HG02610 (cell line): ENCODE results near the gene TANK.
"Not testable (repeated sequence)": the region's sequence is repeated elsewhere in the genome, so short reads cannot be mapped to it uniquely, and the experiment has no call there.

Source experiments
- ATAC-seq: cut with Tn5 transposase; IDR thresholded peaks from one replicate; pipeline ENCODE4 v1.9.1; 2021; ENCODE audit warnings: mild to moderate bottlenecking, moderate library complexity; ENCODE audit not compliant: unreplicated experiment

TANK gene

DNA sequence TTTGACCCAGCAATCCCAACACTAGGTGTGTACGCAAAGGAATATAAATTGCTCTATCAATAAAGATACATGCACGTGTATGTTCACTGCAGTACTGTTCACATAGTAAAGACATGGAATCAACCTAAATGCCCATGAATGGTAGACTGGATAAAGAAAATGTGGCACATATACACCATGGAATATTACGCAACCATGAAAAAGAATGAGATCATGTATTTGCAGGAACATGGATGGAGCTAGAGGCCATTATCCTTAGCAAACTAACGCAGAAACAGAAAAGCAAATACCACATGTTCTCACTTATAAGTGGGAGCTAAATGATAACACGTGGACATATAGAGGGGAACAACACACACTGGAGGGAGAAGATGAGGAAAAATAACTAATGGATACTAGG is 27.8 kb upstream of the TANK start:
- ATAC-seq: not testable (repeated sequence)

DNA sequence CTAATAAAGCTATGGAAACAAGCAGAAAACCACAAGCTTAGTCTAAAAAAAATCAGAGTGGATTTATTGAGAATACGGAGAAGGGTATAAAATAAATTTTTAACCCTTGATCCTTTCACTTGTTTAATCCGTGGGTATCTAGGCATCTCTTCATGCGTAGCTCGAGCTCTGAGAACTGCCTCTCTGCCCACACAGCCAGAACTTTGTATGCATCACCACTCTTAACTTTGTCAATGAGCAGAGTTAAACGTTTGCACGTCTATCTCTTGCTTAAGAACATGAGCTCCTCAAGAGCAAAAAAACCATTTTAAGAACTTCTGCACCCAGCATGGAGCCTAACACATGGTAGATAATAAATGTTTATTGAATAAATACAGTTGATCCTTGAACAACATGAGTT is 26.9 kb upstream of the TANK start:
- ATAC-seq: no peak

DNA sequence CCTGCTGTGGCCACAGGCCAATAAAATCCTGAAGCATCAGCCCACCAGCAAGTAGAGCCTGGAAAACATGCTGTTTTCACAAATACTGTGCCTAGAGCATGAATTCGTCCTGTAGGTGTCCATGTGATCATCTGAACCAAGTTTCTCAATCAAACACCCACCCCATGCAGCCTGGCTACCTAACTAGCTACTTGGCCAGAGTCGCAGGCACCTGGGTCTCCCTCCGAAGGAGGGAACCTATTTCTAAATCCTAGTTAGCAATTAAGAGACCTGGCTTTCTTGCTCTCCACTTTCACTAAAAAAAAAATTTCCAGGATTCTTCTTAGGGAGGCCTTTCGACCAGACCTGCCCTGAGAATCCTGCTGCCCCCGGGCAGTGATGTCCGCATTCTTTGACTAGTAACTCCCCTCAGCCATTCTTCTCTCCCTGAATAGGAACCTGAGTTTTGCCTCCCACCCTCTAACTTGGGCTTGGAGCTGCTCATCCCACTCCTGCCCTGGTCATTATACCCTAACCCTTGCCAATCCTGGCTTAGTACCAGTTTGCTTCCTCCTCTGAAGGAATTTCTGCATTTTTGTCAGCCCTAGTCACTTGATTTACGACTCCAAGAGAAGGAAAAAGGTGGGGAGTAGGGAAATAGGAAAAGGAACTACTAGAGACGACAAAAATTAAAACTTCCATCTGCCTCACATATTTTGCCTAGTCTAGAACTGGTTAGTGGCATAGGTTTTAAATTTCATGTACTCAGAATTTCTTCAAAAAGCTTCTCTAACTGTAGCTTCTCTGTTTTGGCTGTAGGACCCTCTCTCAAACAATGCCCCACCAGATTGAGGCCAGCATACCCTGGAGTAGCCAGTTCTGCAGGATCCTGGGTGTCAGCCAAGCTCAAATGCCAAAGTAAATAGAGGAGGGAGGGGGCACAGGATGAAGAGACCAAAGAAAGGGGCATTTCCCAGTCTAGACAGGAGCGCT is 25.4 kb upstream of the TANK start:
- no peak for ATAC-seq

DNA sequence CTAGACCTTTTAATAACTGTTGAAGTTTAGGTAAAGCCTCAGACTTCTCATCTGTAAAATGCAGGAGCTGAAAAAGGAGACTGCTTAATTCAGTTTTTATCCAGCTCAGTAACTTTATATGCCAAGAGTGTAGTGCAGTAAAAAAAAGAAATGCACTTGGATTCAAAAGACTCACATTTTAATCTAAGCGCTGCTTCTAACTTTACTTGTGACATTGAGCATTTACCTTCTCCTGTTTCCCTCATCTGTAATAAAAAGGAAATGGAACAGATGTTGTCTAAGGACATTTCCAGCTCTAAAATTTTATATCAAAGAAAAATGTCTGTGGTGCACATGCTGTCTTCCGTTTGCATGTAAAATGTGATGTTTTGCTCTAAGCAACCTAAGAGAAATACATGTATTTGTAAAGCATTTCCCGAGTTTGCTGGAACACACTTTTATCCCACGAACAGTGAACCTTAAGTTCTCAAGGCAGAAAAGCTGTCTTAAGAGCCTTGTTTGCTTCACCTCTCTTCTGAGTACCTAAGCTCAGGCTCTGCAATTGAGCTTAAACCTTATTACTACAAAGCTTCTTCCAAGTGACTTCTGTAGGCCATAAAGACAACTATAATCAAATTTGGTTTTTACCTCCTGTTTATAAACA is 24.2 kb upstream of the TANK start:
- no peak for ATAC-seq

DNA sequence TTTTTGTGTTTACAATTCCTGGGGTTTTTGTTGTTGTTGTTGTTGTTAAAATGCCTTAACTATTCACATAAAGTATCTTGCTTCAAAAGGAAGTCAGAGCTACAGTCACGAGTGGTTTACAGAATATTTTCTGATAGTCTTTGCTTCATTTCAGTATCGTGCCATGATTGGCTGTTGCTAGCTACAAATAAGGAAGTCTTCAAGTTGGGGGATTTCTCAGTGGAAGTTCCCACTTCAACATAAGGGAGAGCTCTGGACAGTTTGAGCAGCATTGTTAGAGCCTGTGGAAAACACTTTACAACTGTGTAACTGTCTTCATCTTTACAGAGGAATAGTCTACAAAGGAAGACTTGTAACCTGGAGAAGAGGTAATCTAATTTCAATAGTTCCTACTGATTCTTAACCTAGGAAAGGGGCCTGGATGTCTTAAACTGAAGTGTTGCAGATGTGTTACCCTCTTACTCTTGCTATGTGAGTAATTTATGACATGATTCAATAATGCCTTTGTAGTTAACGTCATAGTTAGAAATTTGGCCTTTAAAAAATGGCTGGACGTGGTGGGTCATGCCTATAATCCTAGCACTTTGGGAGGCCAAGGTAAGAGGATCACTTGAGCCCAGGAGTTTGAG is 23.4 kb upstream of the TANK start:
- peak; percentile 89 for ATAC-seq

DNA sequence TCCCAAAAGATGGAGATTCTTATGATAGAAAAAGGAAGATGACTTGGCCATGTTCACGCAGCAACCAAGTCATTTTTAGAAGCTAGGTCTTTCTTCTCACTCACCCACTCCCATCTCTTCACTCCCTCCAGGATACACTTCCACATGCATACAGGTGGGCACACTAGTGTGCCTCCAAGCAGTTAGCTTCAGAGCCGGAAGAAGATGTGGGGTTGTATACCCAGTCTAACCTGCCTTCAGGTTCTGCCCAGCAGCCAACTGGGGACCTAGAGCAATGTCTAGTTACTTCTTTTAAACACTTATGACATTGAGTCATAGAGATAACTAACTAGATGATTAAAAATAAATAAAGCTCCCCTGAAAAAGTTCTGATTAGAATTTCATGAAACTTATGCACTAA is 21.8 kb upstream of the TANK start:
- peak; percentile 16 for ATAC-seq

DNA sequence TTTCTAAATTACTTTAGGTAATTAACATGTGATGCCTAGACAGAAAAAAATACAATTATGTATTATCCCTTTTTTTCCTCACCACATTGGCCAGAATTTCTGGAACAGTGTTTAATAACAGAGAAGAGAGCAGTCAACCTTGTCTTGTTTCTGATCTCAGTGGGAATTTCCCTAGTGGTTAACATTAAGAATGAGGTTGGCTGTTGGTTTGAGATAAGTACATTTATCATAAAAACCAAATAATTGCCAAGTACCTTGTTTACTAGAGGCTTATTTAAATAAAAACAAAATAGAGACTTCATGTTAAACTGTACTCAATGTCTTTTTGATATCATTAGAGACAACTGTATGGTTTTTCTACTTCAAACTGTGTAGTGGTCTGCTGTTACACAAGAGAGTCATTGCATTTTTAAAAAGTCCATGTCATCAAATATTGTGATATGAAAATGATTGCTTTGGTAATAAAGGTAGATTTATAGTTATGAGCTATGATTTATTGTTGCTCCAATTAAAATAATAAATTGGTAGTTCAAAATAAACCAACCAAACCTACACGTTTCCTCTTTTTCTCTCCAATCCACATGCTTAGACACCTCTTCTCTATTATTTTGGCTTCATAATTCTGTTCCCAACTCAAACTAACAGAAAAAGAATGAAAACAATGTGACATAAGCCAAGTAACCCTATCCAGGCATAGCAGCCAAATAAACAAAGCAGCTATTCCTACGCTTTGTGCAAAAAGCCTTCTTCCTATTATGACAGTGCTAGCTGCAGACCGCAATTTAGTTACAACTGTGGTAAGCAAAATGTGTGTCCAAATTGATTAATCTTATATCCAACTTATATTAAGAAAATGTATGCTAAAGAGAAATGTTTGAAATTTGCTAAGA is 20.9 kb upstream of the TANK start:
- ATAC-seq: peak; percentile 29

DNA sequence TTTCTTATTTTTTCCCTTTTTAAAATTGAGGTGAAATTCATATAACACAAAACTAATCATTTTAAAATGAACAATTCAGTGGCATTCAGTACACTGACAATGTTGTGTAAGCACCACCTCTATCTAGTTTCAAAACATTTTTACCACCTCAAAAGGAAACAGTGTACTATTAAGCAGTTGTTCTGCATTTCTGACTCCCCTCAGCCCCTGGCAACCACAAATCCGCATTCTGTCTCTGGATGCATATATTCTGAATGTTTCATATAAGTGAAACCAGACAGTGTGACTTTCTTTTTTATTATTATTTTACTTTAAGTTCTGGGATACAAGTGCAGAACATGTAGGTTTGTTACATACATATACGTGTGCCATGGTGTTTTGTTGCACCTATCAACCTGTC is 19.2 kb upstream of the TANK start:
- ATAC-seq: peak; percentile 48

DNA sequence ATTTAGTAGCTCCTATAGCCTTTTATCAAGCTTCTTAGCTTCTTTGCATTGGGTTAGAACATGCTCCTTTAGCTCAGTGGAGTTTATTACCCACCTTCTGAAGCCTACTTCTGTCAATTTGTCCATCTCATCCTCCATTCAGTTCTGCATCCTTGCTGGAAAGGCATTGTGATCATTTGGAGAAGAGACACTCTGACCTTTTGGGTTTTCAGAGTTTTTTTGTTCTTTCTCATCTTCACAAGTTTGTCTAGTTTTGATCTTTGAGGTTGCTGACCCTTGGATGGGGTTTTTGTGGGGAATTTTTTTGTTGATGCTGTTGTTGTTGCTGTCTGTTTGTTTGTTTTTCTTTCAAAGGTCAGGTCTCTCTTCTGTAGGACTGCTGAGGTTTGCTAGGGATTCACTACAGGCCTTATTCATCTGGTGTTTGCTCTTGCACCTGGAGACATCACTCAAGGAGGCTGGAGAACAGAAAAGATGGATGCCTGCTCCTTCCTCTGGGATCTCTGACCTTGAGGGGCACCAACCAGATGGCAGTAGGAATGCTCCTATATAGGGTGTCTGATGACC is 13.9 kb upstream of the TANK start:
- ATAC-seq: peak; percentile 61

DNA sequence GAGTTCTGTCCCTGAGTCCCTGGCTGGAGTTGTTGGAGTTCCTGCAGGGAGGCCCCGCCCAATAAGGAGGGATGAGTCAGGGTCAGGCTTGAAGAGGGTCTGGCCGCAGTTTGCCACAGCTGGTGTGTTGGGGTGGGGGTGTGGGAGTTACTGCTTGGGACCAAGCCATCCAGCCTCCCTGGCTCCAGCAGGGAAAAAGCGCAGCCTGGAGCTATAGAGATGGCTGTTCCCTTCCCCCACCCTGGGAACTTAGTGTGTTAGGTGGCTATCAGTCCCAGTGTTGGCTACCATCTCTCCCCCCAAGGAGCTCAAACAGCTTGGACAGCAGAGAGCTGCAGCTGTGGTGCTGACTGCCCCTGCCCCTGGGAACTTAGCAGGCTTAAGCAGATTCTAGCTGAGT is 13.2 kb upstream of the TANK start:
- peak; percentile 2 for ATAC-seq

DNA sequence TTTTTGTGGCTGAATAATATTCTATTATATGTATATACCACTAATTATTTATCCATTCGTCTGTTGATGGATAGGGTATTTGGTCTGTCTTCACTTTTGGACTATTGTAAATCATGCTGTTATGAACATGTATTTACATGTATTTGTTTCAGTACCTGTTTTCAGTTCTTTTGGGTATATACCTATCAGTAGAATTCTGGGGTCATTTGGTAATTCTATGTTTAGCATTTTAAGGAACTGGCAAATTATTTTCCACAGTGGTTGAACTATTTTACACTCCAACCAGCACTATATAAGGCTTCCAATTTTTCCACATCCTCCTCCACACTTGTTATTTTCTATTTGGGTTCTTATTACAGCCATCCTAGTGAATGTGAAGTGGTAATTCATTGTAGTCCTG is 12.4 kb upstream of the TANK start:
- peak; percentile 63 for ATAC-seq

DNA sequence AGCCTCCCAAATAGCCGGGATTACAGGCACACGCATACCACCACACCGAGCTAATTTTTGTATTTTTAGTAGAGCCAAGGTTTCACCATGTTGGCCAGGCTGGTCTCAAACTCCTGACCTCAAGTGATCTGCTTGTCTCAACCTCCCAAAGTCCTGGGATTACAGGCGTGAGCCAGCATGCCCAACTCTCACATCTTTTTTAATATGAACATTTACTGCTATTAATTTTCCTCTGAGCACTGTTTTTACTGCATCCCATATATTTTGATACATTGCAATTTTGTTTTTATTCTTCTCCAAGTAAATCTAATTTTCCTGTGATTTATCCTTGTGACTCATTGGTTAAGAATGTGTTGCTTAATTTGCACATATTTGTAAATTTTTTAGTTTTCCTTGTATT is 9.5 kb upstream of the TANK start:
- no peak for ATAC-seq

DNA sequence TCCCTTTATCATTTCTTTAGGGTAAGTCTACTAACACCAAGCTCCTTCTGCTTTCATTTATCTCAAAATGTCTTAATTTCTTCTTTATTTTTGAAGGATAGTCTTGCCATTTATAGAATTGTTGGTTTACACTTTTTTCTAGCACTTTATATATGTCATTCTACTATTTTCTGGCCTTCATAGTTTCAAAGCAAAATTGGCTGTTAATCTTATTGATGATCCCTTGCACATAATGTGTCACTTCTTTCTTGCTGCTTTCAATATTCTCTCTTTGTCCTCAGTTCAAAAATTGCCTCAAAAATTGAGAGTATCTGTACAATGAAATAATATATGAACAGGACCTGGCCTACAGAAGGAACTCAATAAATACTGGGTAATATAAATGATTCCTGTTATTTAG is 7.9 kb upstream of the TANK start:
- no peak for ATAC-seq

DNA sequence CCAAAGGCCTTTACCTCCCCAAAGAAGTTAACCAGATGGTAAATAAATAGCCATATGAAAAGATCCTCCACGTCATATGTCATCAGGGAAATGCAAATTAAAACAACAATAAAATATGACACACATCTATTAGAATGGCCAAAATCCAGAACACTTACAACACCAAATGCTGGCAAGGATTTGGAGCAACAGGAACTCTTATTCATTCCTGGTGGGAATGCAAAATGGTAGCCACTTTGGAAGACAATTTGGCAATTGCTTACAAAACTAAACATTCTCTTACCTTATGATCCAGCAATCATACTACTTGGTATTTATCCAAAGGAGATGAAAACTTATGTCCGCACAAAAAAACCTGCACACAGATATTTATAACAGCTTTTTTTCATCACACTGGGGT is 1.3 kb upstream of the TANK start:
- ATAC-seq: no peak

DNA sequence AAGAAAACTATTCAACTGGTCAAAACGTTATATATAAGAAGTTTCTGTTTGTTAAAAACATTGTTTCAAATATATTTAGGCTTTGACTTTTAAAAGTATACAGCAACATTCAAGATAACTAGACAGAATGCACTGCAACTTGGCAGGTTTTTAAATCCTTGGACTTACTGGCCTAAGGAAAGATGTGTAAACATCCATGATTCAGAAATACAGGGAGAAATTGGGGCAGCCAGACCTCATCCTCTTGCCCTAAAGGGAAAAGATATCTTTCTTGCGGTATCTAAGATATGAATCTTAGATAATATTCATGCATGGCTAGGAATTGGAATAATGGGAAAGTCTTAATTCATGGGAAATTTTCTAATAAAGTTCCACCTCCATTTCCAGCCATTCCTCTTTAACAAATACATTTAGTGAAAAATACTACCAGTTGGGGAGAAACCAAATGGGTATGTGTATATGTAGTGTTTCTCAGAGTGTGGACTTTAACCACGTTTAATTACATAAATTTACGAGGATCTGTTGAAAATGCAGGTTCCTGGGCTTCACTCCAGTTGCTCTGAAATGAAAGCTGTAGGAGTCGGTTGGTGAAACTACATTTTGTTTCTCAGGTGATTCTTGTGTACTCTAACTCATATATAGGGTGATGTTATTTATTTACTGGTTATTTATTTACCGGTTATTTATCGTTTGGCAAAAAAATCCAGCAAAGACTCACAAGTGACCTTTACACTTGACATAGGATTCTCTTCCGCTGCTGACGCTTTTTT is 587 bp upstream of the TANK start:
- no peak for ATAC-seq

DNA sequence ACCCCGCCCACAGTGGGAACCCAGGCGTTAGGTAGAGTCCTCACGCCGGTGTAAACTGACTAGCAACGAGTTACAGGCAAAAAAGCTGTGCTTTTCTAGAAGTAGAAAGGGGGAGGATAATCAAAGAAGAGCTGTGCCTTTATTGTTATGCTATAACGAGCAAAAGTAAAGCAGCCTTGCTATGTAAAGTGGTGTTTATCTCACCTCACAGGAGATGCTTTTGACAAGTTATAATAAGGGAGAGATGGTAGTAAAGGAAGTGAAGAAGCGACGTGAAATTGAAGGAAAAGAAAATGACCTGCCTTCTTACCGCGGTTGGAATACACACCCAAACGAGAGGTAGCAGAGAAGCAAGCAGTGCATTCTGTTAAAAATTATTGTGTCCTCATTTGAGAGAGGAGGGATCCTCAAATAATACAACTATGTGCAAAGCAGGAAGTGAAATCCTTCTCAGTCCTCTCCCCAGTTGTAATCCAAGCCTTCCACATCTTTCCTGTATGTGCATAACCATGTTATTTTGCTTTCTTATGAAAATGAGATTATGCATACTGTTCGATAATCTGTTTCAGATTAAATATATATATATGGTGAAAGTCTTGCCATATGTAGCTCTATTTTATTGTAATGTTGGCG is 962 bp downstream of the TANK start:
- ATAC-seq: no peak

DNA sequence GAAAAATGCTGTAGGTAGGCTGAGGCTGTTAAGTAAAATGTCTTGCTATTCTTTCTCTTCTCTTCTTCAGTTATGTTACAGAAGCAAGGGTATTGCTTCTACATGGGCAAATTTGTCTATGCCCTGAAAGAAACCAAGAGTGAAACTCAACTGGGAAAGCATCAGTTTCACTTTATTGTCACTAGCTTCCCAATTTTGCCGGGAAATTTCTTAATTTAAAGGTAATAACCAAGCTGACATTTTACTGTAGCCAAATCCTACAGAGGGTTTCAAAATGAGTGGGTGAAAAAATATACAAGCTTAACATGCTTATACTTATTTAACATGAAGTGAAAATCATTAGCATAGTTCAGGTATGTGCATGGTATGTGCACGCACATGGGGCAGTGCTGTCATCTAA is 3.2 kb downstream of the TANK start:
- no peak for ATAC-seq

DNA sequence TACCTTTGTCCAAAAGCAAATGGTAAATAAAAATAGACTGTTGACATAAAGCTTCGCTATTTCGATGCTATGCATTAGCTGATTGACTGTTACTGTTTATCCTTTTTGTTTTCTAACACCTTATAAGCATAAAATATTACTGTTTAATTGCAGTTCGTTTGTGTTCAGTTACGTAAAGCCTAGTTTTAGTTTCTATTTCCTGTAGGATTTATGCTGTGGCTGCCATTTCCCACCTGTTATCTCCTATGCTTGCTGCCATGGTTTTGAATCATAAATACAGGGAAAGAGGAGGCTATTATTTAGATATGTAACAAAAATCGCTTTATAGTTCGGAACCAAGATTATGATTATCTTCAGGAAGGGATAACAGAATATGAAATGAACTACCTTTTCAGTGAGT is 3.9 kb downstream of the TANK start:
- ATAC-seq: no peak

DNA sequence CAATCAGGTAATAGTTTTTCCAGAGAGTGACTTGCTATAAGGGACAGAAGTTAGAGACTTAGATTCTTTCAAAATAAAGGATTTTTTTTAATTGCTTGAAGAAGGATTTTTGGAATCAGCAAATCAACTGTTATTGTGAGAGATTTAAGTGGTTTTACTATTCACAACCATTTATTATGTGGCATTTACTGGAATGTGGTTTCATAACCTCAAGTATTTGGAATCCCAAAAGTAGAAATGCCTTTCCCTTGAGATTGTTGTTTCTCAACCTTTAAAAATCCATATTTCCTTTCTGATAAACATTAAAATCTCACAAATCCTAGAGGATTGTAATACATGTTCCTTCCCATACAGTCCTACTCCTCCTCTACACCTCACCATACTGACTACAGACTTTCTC is 5.0 kb downstream of the TANK start:
- ATAC-seq: no peak
